SK-N-SH treated with all-trans-retinoic acid at 6 μM for 48 hours (cell line): ENCODE data around the gene DENND5A.

Source experiments
- ESRRG ChIP-seq: fragments of 250-450 bp; sonication (Bioruptor Pico); IDR thresholded peaks from 2 replicates; pipeline ENCODE4 v1.6.1; 2021; ENCODE audit warnings: mild to moderate bottlenecking
- GLIS3 ChIP-seq: fragments of 250-450 bp; sonication (Bioruptor Pico); IDR thresholded peaks from 2 replicates; pipeline ENCODE4 v1.5.0; 2020; ENCODE audit warnings: mild to moderate bottlenecking, moderate library complexity
- PATZ1 ChIP-seq: fragments of 250-450 bp; sonication (Bioruptor Pico); IDR thresholded peaks from 2 replicates; pipeline ENCODE4 v1.8.0; 2020; ENCODE audit warnings: mild to moderate bottlenecking, moderate library complexity, borderline replicate concordance
- TOX ChIP-seq: fragments of 250-450 bp; sonication (Bioruptor Pico); IDR thresholded peaks from 2 replicates; pipeline ENCODE4 v1.8.0; 2021; ENCODE audit warnings: mild to moderate bottlenecking, moderate library complexity, borderline replicate concordance
- TSHZ2 ChIP-seq: fragments of 250-450 bp; sonication (Bioruptor Pico); IDR thresholded peaks from 2 replicates; pipeline ENCODE4 v1.5.0; 2020; ENCODE audit warnings: mild to moderate bottlenecking, moderate library complexity
- ZFP3 ChIP-seq: fragments of 250-450 bp; sonication (Bioruptor Pico); IDR thresholded peaks from 2 replicates; pipeline ENCODE4 v1.5.0; 2020; ENCODE audit warnings: mild to moderate bottlenecking, moderate library complexity
- ZNF565 ChIP-seq: fragments of 450-650 bp; formaldehyde crosslinking; conservative IDR thresholded peaks from 2 replicates; pipeline ENCODE4 v1.5.0; 2020; ENCODE audit warnings: low read depth, mild to moderate bottlenecking, moderate library complexity
- ZNF70 ChIP-seq: fragments of 450-650 bp; formaldehyde crosslinking; IDR thresholded peaks from 2 replicates; pipeline ENCODE4 v1.5.0; 2020; ENCODE audit warnings: mild to moderate bottlenecking, moderate library complexity
- TF ChIP-seq, protein P1 (sequence below): fragments of 250-450 bp; sonication (Bioruptor Pico); IDR thresholded peaks from 2 replicates; pipeline ENCODE4 v1.5.1; 2020; ENCODE audit warnings: low read depth, mild to moderate bottlenecking, moderate library complexity

- TF ChIP-seq ZFP3 (CRISPR knock-in tag) (no peak), PATZ1 (CRISPR knock-in tag) (no peak), TOX (no peak), ZNF565 (CRISPR knock-in tag) (no peak), ZNF70 (no peak), ESRRG (no peak), GLIS3 (no peak), TSHZ2 (CRISPR knock-in tag) (no peak)
- TF ChIP-seq, protein P1, sequence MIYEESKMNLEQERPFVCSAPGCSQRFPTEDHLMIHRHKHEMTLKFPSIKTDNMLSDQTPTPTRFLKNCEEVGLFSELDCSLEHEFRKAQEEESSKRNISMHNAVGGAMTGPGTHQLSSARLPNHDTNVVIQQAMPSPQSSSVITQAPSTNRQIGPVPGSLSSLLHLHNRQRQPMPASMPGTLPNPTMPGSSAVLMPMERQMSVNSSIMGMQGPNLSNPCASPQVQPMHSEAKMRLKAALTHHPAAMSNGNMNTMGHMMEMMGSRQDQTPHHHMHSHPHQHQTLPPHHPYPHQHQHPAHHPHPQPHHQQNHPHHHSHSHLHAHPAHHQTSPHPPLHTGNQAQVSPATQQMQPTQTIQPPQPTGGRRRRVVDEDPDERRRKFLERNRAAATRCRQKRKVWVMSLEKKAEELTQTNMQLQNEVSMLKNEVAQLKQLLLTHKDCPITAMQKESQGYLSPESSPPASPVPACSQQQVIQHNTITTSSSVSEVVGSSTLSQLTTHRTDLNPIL = no peak
These were observed 54.2 kb downstream of the DENND5A start for GRCh38 chr11:9210922-9211320.
